ENCODE measurements around the gene AP2A2.

Gene AP2A2

DNA sequence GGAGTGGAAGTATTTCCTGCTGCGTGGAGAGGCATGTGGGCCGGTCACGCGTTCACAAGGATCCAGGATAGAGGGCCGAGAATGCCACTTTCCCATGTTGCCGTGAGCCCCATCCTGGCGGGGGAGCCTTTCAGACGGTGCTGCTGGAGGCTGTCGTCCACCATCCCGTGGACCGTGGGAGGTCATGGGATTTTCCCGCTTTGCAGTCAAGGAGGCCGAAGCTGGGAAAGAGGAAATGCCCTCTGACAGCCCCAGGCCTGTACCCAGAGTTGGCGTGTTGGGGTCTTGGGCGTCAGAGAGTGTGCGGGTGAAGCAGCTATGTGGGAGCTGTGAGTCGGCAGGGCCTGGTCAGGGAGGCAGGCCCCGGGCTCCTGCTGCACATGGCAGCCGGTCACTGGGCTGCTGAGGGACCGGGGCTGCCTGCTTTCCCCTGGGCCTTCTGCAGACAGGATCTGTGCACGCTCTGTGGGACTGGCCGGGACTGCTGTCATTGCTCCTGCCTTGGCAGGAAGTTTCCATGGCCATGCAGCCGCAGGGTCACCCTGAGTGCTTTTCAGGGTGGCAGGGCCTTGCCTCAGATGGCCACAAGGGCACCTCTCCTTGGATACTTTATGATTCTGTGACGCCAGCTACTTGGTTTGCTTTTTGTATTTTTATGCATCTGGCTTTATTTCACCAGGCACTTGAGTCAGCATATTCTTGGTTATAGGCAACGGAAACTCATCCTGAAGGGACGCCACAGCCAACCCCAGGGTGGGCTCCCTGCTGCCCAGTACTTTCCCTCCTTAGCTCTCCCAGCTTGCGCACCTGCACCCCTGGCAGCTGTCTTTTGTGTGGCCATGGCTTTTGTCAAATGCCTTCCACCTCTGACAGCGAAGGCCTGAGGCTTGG, 52.4 kb downstream of the AP2A2 start:
- DNase-seq, result no peak

DNA sequence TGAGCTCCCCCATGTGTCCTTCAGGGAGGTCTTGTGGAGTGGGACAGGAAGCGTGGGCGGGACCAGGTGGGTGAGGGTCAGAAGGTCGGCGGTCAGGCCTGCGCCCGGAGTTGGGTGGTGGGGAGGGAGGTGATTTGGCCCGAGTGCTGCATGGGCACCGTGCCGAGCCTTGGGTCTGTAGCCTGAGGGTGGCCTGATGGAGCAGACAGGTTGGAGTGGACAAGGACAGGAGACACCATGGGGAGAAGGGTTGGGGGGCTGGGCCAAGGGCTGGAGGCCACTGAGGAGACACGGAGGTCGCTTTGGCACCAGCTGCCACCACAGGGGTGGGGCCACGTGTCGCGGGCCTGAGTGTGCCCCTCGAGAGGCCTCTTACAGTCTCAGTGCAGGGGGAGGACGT, 53.1 kb downstream of the AP2A2 start:
- no peak for DNase-seq

DNA sequence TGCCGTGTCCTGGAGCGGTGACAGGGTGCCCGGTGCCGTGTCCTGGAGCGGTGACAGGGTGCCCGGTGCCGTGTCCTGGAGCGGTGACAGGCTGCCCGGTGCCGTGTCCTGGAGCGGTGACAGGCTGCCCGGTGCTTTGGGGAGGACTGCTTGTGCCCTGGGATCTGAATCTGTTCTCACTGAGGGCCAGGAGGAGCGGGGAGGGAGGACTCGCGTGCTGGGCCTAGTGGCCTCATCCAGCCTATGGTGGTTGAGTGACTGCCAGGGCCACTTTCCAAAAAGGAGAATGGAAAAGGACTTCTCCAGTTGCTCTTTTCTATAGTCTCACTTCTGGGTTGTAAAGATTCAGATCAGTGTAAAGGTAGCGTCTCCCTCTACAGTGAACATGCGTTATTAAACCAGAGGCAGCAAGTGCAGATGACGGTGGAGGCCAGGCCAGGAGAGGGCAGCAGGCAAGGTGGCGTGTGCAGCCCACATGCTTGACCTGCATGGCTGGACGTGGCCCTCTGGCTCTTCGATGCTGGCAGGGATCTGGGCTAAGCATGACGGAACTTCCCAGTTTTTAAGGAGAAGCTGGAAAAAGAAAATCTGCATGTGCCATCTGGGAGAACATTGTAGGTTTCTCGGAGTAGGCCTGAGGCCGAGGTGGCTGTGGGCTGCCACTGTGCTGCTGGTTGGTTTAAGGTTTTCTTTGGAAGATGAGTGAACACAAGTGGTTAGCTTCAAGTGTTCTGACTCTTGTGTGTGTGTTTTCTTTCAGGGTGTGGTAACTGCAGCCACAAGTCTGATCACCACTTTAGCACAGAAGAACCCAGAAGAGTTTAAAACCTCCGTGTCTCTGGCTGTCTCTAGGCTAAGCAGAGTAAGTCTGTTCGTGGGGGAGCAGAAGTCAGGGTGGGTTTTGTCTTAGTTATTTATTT, 55.0 kb downstream of the AP2A2 start:
- no peak for DNase-seq

DNA sequence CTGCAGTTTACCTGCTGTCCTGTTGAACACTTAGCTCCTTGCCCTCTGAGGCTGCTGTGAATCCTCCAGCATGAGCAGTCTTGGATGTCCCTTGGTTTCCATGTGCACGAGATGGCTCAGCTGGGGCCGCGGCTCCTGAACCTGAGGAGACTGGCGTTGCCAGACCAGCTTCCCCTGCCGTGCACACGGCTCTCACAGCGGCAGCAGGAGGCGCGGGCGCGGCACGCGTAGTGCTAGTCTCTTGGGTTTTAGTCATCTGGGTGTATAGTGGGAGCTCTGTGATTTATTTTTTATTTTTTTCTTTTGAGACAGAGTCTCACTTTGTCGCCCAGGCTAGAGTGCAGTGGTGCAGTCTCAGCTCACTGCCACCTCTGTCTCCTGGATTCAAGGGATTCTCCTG, 56.1 kb downstream of the AP2A2 start:
- DNase-seq, result no peak

DNA sequence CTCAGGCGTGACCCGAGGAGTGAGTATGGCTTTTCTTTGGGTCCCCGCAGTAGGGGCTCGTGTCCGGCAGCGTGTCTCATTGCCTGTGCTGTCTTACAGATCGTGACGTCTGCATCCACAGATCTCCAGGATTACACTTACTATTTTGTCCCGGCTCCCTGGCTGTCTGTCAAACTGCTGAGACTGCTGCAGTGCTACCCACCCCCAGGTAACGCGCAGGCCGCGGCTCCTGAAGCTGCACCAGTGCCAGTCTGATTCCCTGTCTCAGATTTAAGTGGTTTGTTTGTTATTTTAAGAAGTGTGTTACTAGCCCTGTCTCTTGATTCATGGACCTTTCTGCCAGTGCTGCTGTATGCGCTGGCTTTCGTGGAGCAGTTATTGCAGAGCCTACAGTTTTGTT, 58.9 kb downstream of the AP2A2 start:
- DNase-seq, result no peak

DNA sequence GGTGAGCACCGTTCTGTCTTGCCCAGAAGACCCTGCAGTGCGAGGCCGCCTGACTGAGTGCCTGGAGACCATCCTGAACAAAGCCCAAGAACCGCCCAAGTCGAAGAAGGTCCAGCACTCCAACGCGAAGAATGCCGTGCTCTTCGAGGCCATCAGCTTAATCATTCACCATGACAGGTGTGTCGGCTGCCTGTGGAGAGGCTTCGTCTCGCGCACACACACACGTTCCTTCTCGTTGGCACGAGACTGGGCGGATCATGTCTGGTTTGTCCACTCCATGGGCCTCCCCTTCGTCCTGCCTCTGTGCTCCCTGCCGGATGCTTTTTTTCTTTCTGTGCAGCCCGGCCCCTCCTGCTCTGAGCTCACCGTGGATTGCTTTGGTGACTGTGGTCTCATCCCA, 59.7 kb downstream of the AP2A2 start:
- DNase-seq, result no peak

DNA sequence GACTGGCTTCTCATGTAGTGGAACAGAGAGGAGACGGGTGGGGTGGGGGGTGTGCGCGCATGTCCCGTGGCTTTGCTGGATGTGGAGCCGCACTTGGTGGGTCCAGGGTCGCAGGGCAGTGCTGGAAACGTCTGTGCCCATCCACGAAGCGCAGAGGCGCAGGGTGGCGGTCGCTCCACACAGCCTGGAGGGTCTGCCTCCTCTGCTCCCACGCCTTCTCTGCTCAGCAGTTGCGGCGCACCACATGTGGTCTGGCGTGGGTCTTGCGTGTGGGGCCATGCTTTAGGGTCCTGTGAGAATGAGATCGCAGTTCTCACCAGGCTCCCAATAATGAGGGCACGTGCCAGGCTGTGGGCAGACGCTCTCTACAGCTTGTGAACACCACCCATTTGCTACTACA, 60.2 kb downstream of the AP2A2 start:
- DNase-seq, result no peak

DNA sequence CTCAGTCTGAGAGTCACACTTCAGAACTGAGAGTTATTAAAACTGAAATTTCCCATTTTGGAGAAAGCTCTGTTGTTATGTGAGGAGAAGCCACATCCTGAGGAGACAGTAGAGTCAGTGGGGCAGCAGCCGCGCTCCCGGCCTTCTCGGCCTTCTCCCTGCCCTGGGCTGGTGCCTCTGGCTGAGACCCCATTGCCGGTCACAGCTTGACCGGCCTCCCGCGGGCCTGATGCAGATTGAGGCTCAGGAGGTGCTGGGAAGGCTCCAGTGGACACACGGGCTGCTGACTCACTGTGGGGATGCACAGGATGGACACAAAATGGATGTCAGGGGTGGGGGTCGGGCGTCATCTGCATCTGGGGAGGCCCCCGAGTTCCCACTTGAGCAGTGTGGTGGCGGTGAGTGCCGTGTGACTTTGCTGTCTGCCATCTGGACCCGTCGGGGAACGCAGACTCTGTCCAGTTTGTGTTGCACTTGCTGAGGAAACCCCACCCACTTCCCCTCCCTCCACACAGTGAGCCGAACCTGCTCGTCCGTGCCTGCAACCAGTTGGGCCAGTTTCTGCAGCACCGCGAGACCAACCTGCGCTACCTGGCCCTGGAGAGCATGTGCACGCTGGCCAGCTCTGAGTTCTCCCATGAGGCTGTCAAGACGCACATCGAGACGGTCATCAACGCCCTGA, 60.7 kb downstream of the AP2A2 start:
- DNase-seq, result no peak

DNA sequence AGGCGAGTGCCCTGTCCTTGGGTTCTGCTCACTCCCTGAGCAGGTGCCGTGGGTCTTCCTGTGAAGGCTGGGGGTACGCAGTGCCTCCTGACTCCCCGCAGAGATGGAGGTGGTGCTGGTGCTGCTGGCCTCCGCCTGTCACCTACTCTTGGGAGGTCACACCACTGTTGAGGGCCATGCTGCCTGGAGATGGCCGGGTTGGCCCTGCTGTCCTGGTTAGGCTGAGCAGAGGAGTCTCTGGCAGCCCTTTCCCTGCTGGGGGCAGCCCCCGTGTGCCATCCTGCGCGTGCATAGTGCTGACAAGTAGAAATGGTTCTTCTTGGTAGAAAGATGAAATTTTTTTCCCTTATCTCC, 61.3 kb downstream of the AP2A2 start:
- no peak for DNase-seq

DNA sequence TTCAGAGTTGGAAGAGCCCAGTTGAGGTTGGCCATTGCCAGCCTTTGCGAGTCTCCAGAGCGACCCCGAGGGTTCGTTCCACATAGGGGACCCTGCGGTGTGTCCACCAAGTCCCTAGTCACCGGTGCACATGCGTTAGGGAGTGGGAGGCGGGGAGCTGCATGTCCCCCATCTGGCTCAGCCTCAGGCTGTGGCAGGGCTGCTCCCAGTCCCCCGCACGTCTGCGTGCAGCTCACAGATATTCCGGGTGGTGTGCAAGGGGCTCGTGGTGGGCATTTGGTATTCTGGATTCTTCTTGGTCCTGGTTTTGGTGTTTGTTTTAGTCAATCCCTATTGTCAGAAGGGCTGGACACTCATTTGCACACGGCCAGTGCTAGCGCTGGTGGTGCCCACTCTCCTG, 62.0 kb downstream of the AP2A2 start:
- no peak for DNase-seq

DNA sequence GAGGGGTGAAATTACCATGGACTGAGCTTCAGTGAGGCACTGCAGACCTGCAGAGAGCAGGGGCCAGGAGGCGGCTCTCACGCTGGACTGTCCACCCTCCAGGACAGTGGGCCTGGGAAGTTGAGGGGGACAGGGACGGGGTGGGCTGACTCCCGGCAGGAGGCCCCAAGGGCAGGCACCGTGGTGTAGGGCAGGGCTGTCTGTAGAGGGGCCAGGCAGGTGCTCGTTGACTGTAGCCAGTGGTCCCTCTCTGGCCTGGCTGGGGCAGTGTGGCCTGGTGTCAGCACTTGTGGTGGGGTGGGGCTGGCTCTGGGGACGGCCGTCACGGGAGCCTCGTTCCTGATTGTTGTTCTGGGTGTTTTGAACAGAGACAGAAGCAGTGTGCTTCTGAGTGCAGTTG, 64.4 kb downstream of the AP2A2 start:
- no peak for DNase-seq

DNA sequence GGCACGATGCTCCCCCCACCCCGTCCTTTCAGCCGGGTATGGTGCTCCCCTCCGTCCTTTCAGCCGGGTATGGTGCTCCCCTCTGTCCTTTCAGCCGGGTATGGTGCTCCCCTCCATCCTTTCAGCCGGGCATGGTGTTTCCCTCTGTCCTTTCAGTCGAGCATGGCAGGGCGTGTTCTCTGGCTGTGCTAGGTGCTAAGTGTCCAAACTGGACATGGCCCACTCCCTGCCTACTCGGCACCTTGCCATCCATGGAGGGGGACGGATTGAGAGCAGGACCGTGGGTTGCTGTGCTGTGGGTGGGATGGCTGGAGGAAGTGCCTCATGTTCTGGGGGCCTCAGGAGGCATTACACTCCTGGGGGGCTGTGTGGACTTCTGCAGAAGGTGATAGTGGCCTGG, 65.4 kb downstream of the AP2A2 start:
- no peak for DNase-seq

DNA sequence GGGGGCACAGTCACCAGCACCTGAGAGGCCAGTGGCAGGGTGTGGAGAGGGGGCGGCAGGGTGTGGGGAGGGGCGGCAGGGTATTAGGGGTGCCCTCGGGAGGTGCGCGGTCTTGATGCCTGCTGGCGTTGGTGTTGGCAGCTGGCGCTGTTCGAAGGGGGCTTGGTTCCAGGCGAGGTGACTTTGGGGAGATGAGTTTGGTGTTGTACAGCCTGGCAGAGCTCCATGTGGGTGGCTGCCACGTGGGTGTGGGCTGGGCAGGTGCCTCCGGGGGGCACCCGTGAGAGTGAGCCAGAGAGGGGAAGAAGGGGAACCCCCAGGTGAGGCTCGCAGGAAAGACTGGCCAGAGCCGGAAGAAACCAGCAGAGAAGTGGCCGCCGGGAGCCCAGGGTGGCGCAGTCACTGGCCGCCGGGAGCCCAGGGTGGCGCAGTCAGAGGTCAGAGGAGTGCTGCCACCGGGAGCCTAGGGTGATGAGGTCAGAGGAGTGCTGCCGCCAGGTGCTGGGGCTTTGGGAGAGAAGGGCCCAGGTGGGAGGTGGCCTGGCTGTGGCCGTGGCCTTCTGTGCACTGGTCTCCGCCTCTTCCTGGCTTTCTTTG, 66.1 kb downstream of the AP2A2 start:
- DNase-seq, result no peak

DNA sequence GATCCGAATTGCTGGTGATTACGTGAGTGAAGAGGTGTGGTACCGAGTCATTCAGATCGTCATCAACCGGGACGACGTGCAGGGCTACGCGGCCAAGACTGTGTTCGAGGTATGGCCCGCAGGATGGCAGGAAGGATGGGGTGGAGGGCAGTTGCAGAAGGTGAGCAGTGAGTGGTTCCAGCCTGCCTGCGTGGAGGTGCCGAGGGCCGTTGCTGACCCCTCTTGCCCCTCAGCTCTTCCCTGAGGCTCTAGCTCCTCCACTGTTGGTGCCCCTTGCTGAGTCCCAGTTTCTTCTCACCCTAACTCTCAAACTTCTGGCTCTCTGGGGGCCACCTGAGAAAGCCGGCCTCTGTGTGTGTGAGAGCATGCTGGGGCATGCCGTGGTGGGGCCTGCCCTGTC, 66.9 kb downstream of the AP2A2 start:
- no peak for DNase-seq

DNA sequence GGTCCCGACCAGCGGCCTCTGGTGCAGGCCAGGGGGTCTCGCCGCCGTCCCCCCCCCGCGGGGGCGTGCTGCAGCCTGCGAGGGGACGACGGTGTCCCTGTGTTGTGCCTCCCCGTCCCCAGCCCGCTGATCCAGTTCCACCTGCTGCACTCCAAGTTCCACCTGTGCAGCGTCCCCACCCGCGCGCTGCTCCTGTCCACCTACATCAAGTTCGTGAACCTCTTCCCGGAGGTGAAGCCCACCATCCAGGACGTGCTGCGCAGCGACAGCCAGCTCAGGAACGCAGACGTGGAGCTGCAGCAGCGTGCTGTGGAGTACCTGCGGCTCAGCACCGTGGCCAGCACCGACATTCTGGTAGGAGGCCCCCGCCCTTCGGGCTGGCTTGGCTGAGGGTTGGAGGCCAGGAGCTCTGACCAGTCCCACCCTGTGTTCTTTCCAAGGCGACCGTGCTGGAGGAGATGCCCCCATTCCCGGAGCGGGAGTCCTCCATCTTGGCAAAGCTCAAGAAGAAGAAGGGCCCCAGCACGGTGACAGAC, 68.0 kb downstream of the AP2A2 start:
- DNase-seq, result no peak

DNA sequence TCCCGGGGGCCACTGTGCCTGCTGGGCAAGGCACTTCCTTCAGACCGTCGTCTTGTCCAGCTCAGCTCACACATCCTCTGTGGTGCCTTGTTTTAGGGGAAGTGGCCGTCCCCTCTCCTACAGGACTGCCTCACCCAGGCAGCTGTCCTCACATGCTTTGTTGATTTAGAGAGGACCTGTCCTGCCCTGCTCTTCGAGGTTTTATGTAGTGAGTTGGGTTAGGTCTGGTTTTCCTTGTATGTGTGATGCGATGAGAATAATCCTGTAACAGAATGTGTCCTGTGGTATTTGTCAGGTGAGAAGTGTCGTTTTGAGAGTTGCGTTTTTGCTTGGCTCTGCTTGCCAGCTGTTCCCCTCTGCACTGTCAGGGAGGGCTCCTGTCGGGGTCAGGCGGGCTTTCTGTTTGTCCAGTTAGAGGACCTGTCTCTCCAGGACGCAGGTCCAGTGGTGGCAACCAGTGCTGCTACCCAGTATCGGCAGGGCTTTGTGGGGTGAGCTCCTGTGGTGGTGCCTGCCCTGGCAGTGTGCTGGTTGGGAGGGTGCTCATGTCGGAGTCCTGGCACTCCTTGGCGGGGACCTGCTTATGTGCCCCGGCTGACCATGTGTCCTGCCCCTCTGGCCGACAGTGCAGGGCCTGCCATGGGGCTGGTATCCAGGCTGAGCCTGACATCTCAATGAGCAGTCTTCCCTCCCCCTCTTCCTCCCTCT, 69.5 kb downstream of the AP2A2 start:
- no peak for DNase-seq

DNA sequence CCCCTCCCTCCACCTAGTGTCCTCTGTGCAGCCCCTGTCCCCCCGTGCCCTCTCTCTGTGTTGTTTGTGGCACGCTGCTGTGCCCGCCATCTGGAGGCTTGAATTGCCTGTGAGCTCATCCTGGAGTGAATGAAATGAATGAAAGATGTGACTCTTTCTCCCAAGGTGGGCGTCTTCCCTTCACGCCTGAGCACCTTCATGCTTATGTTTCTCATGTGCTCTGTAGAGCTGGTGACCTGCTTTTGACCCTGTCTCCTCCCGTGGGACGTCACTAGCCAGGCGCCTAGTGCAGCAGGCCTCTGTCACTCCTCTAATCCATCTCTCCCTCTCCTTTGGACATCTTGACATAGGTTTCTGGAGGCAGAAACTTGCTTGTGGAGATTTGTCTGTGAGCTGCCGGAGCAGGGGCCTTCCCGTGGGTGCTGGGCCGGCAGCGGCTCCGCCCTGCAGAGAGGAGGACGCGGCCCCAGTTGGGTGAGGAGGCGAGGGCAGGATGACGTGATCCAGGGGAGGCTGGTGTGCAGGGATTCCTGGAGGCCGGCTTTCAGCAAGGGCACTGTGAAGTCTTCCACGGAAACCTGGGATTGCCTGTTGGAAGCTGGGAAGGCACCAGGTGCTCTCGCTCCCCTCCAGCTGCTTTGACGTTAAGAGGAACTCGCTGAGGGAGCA, 70.2 kb downstream of the AP2A2 start:
- DNase-seq, result no peak

DNA sequence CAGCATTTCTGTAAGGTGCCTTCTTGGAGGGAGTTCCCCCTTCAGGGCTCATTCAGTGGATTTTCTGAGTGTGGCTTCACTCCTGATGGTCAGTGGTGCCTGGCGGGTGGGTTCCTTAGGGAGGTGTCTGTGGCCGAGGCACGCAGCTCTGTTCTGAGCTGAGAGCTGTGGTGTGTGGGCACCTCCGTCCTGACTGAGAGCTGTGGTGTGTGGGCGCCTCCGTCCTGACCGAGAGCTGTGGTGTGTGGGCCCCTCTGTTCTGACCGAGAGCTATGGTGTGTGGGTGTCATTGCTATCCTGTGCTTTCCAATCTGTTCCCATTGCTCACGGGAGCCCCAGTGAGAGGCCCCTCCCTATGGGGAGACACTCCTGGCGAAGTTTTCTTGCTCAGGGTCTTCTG, 71.0 kb downstream of the AP2A2 start:
- no peak for DNase-seq

DNA sequence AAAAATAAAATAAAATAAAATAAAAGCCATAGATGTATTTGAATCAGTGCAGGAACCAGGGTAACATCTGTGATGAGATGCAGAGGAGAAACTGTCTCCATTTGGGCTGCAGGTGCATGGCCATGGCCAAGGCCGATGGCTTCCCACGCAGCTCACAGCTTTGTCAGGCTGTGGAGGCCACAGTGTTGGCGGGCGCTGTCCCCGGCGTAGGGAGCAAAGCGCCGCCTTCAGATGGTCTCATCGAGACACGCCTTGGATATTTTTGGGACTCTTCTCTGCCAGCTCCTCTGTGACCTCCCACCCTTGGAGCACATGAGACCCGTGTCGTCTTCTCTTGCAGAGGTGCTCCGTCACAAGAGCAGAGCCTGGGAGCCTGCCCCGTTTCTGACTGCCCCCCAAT, 72.2 kb downstream of the AP2A2 start:
- no peak for DNase-seq

DNA sequence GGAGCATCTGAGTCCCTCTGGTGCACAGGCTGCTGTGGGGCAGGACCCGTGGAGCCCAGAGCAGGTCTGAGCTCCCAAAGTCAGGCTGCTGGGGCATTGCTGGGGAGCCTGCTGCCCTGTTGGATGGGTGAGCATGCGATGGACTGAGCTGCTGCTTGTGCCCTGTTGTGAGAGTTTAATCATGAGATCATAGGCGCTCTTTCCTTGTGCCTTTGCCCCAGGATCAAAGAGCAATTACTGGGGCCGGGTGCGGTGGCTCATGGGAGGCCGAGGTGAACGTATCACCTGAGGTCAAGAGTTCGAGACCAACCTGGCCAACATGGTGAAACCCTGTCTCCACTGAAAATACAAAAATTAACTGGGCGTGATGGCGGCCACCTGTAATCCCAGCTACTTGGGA, 73.3 kb downstream of the AP2A2 start:
- DNase-seq, result no peak

Data from amniotic stem cell (primary cell).